ENCODE data around the gene AKIRIN1. TPM values are rescaled to one million over a fixed set of nuclear protein-coding genes. Genes with fewer than 3 reads are reported as not detected.
A peak's percentile ranks its signal among the peaks of the same experiment; 100 is the strongest.

AKIRIN1 gene
- polyA plus RNA-seq, 2 donors, result 11.7 to 18.2 TPM

DNA sequence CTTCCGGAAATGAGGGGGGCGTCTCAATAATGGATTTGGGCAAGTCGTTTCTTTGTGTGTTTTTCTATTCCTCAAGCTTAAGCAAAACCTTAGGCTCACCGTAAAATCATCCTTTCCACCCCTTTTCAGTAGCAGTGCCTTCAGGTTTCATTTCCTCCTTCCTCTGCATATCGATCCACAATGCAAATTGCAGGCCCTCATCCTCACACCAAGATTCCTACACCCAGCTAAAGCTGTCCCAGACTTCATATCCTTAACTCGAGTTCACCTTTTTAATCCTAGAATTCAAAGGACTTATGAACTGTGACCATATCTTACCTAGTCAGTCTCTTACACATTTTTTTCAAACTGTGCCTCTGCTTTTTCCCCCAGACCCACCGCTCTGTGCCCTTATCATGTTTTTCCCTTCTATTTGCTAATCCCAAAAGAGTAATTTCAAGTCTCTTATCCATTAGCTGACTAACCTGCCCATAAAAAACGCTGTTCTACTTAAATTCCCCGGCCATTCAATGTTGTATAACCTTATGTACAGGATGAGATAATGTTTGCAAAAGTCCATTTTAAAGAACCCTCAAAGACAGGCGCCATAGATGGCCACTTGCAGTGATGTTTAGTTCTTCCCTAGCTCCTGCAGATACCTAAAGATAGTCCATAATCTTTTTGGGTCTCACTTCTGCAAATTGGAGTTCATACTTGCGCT, 1.5 kb downstream of the AKIRIN1 start:
- Histone ChIP-seq H3K4me1 (ENCODE audit: control insufficient read depth in 2 of 2, insufficient read depth in 2 of 2, low read length in 1 of 2) (no peaks in the 10 kb centered on the region), H3K36me3 (ENCODE audit: control insufficient read depth in 2 of 2, insufficient read depth in 2 of 2, low read length in 1 of 2) (no peaks in the 10 kb centered on the region), H3K27ac (ENCODE audit: low read depth in 2 of 2, low read length in 1 of 2) (peak overlapping the region; percentile 82 to 95), H3K27me3 (ENCODE audit: control insufficient read depth in 1 of 2, insufficient read depth in 2 of 2, low read length in 2 of 2) (no peaks in the 10 kb centered on the region), H3K9me3 (ENCODE audit: control insufficient read depth in 2 of 2, insufficient read depth in 1 of 2, low read depth in 1 of 2, low read length in 1 of 2) (no peaks in the 10 kb centered on the region), H3K4me3 (ENCODE audit: low read depth in 1 of 2, low read length in 2 of 2) (peak overlapping the region; percentile 92 to 94)
- 17 to 20% methylated on average over 11 of the region's 11 CpGs for WGBS, 2 donors

GRCh38 chr1:38994196-38994595, 3.1 kb downstream of the AKIRIN1 start:
- WGBS, 2 donors, result 87 to 90% methylated on average over 5 of the region's 5 CpGs
- Histone ChIP-seq H3K4me3 (ENCODE audit: low read depth in 1 of 2, low read length in 2 of 2) (no peak overlapping the region), H3K27ac (ENCODE audit: low read depth in 2 of 2, low read length in 1 of 2) (no peak overlapping the region), H3K4me1 (ENCODE audit: control insufficient read depth in 2 of 2, insufficient read depth in 2 of 2, low read length in 1 of 2) (no peaks in the 10 kb centered on the region), H3K36me3 (ENCODE audit: control insufficient read depth in 2 of 2, insufficient read depth in 2 of 2, low read length in 1 of 2) (no peaks in the 10 kb centered on the region), H3K27me3 (ENCODE audit: control insufficient read depth in 1 of 2, insufficient read depth in 2 of 2, low read length in 2 of 2) (no peaks in the 10 kb centered on the region), H3K9me3 (ENCODE audit: control insufficient read depth in 2 of 2, insufficient read depth in 1 of 2, low read depth in 1 of 2, low read length in 1 of 2) (no peaks in the 10 kb centered on the region)

- Histone ChIP-seq H3K4me1 (ENCODE audit: control insufficient read depth in 2 of 2, insufficient read depth in 2 of 2, low read length in 1 of 2) (no peaks in the 10 kb centered on the region), H3K27ac (ENCODE audit: low read depth in 2 of 2, low read length in 1 of 2) (peak overlapping the region; percentile 55 to 56), H3K4me3 (ENCODE audit: low read depth in 1 of 2, low read length in 2 of 2) (peak overlapping the region in 1 of 2 donors; percentile 15)
Measured at GRCh38 chr1:38997034-38997900, 6.2 kb downstream of the AKIRIN1 start.

GRCh38 chr1:38997901-38998190, 6.8 kb downstream of the AKIRIN1 start:
- 45 to 46% methylated on average over 3 of the region's 3 CpGs for WGBS, 2 donors

More at GRCh38 chr1:38997034-38997900, 6.2 kb downstream of the AKIRIN1 start:
- peaks cover 2 to 3% of the 10 kb centered on the region in 2 donors for H3K36me3 ChIP-seq (ENCODE audit: control insufficient read depth in 2 of 2, insufficient read depth in 2 of 2, low read length in 1 of 2)
- no peaks in the 10 kb centered on the region for H3K27me3 ChIP-seq (ENCODE audit: control insufficient read depth in 1 of 2, insufficient read depth in 2 of 2, low read length in 2 of 2)
- WGBS, 2 donors, result 37 to 54% methylated on average over 4 of the region's 4 CpGs
- no peaks in the 10 kb centered on the region for H3K9me3 ChIP-seq (ENCODE audit: control insufficient read depth in 2 of 2, insufficient read depth in 1 of 2, low read depth in 1 of 2, low read length in 1 of 2)

DNA sequence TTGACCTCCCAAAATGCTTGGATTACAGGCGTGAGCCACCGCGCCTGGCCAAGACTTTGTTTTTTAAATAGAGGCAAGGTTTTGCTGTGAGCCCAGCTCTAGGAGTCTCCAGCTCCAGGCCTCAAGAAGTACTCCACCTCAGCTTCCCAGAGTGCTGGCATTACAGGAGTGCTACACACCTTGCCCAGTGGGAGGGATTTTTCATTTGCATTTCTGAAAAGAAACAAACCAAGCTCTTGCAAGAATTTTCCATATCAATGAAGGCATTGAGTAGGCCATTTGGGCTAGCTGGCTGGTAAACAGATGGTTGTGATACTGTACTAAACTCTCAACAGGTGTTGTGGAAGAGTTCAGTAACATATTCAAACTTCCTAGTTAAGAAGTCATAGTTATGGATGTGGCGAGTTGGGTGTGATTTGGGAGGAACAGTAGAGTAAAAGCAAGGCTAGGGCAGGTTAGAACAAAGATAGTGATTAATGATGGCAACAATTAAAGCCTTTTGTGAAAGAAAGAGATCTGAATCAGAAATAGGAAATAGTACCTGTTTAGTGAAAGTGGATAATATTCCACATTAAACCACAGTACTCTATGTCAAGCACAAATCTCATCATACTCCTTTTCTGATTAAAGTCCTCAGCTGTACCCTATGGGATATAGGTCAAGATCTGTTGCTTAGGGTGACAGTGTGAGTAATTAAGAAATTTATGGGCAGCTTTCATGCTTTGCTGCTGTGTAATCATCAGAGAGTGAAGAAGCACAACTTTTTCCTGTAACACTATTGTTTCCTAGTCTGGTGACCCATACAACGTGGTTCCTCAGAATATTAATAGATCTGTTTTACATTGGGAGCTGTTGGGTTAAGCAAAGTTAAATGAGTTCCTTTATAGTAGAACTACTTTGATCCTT, 10.7 kb downstream of the AKIRIN1 start:
- Histone ChIP-seq H3K9me3 (ENCODE audit: control insufficient read depth in 2 of 2, insufficient read depth in 1 of 2, low read depth in 1 of 2, low read length in 1 of 2) (no peaks in the 10 kb centered on the region), H3K4me1 (ENCODE audit: control insufficient read depth in 2 of 2, insufficient read depth in 2 of 2, low read length in 1 of 2) (no peaks in the 10 kb centered on the region), H3K4me3 (ENCODE audit: low read depth in 1 of 2, low read length in 2 of 2) (no peak overlapping the region), H3K36me3 (ENCODE audit: control insufficient read depth in 2 of 2, insufficient read depth in 2 of 2, low read length in 1 of 2) (peaks cover 12 to 18% of the 10 kb centered on the region in 2 donors), H3K27me3 (ENCODE audit: control insufficient read depth in 1 of 2, insufficient read depth in 2 of 2, low read length in 2 of 2) (no peaks in the 10 kb centered on the region), H3K27ac (ENCODE audit: low read depth in 2 of 2, low read length in 1 of 2) (peak overlapping the region; percentile 18 to 54)
- 72 to 82% methylated on average over 5 of the region's 5 CpGs for WGBS, 2 donors

More at GRCh38 chr1:38997901-38998190, 6.8 kb downstream of the AKIRIN1 start:
- no peak overlapping the region for H3K27ac ChIP-seq (ENCODE audit: low read depth in 2 of 2, low read length in 1 of 2)
- H3K27me3 ChIP-seq (ENCODE audit: control insufficient read depth in 1 of 2, insufficient read depth in 2 of 2, low read length in 2 of 2), result no peaks in the 10 kb centered on the region
- no peaks in the 10 kb centered on the region for H3K9me3 ChIP-seq (ENCODE audit: control insufficient read depth in 2 of 2, insufficient read depth in 1 of 2, low read depth in 1 of 2, low read length in 1 of 2)
- no peaks in the 10 kb centered on the region for H3K4me1 ChIP-seq (ENCODE audit: control insufficient read depth in 2 of 2, insufficient read depth in 2 of 2, low read length in 1 of 2)
- peaks cover 2 to 4% of the 10 kb centered on the region in 2 donors for H3K36me3 ChIP-seq (ENCODE audit: control insufficient read depth in 2 of 2, insufficient read depth in 2 of 2, low read length in 1 of 2)
- H3K4me3 ChIP-seq (ENCODE audit: low read depth in 1 of 2, low read length in 2 of 2), result no peak overlapping the region

GRCh38 chr1:39003281-39003680, 12.2 kb downstream of the AKIRIN1 start:
- Histone ChIP-seq H3K4me1 (ENCODE audit: control insufficient read depth in 2 of 2, insufficient read depth in 2 of 2, low read length in 1 of 2) (no peaks in the 10 kb centered on the region), H3K36me3 (ENCODE audit: control insufficient read depth in 2 of 2, insufficient read depth in 2 of 2, low read length in 1 of 2) (peaks cover 12 to 18% of the 10 kb centered on the region in 2 donors), H3K4me3 (ENCODE audit: low read depth in 1 of 2, low read length in 2 of 2) (no peak overlapping the region), H3K9me3 (ENCODE audit: control insufficient read depth in 2 of 2, insufficient read depth in 1 of 2, low read depth in 1 of 2, low read length in 1 of 2) (no peaks in the 10 kb centered on the region), H3K27me3 (ENCODE audit: control insufficient read depth in 1 of 2, insufficient read depth in 2 of 2, low read length in 2 of 2) (no peaks in the 10 kb centered on the region), H3K27ac (ENCODE audit: low read depth in 2 of 2, low read length in 1 of 2) (no peak overlapping the region)
- 85 to 87% methylated on average over 3 of the region's 3 CpGs for whole genome bisulfite sequencing, 2 donors

DNA sequence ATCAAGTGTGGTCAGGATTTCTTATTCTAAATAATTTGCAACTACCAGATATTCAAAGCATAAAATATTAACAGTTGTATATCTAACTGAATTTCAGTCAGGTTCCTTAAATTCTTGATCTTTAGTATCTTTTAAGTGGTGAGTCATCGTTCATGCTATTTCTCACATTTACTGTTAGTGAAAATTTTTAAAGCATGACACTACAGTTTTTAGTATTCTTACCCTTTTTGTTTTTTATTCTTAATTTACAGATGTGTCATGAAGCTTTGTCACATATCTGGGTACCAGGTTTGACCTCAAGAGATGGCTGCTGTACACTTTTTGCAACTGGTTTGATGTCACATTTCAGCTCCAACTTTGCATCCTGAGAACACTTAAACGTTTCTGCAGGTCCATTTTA, 12.7 kb downstream of the AKIRIN1 start:
- Histone ChIP-seq H3K27me3 (ENCODE audit: control insufficient read depth in 1 of 2, insufficient read depth in 2 of 2, low read length in 2 of 2) (no peaks in the 10 kb centered on the region), H3K9me3 (ENCODE audit: control insufficient read depth in 2 of 2, insufficient read depth in 1 of 2, low read depth in 1 of 2, low read length in 1 of 2) (no peaks in the 10 kb centered on the region), H3K36me3 (ENCODE audit: control insufficient read depth in 2 of 2, insufficient read depth in 2 of 2, low read length in 1 of 2) (peaks cover 12 to 18% of the 10 kb centered on the region in 2 donors), H3K4me1 (ENCODE audit: control insufficient read depth in 2 of 2, insufficient read depth in 2 of 2, low read length in 1 of 2) (no peaks in the 10 kb centered on the region), H3K4me3 (ENCODE audit: low read depth in 1 of 2, low read length in 2 of 2) (no peak overlapping the region), H3K27ac (ENCODE audit: low read depth in 2 of 2, low read length in 1 of 2) (no peak overlapping the region)
- WGBS, 2 donors, result 56 to 66% methylated on average over 2 of the region's 2 CpGs

DNA sequence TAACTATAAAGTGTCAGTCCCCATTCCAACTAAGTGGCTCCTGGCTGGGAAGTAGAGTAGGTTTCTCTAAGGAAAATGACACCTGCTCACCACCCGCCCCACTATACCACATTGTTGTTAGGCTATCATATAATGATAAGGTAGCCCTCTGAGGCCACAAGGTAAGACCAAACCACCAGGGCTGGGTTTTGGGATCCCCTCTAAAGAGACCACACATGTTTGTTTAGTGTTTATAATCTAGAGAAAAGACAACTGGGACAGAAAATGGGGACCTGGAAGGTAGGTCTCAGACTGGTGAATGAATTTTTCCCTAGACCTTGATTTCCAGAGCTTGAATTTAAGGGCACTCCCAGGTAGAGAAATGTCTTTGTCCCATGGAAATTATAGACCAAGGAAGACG, 15.2 kb downstream of the AKIRIN1 start:
- WGBS, 2 donors, result 75 to 95% methylated on average over 2 of the region's 2 CpGs
- Histone ChIP-seq H3K4me1 (ENCODE audit: control insufficient read depth in 2 of 2, insufficient read depth in 2 of 2, low read length in 1 of 2) (no peaks in the 10 kb centered on the region), H3K4me3 (ENCODE audit: low read depth in 1 of 2, low read length in 2 of 2) (no peak overlapping the region), H3K27me3 (ENCODE audit: control insufficient read depth in 1 of 2, insufficient read depth in 2 of 2, low read length in 2 of 2) (no peaks in the 10 kb centered on the region), H3K9me3 (ENCODE audit: control insufficient read depth in 2 of 2, insufficient read depth in 1 of 2, low read depth in 1 of 2, low read length in 1 of 2) (no peaks in the 10 kb centered on the region), H3K36me3 (ENCODE audit: control insufficient read depth in 2 of 2, insufficient read depth in 2 of 2, low read length in 1 of 2) (peaks cover 17 to 18% of the 10 kb centered on the region in 2 donors), H3K27ac (ENCODE audit: low read depth in 2 of 2, low read length in 1 of 2) (no peak overlapping the region)

Measured in esophagus (tissue), 2 donors.